NCI-H128 (cell line): ENCODE data around the gene MED12L.
"Not testable (repeated sequence)": the region's sequence is repeated elsewhere in the genome, so short reads cannot be mapped to it uniquely, and the experiment has no call there.

Source experiments
- DNase-seq: peaks from one replicate; lab custom pipeline; 2025; ENCODE audit not compliant: unreplicated experiment; lab: John Stamatoyannopoulos, UW

Gene MED12L

GRCh38 chr3:151367448-151367847 lies 282.0 kb downstream of the MED12L start:
- no peak for DNase-seq

GRCh38 chr3:151371526-151371925 lies 286.1 kb downstream of the MED12L start:
- no peak for DNase-seq

- no peak for DNase-seq
These were observed 286.8 kb downstream of the MED12L start for GRCh38 chr3:151372063-151372820.

GRCh38 chr3:151377768-151378385 lies 292.4 kb downstream of the MED12L start:
- DNase-seq = no peak

GRCh38 chr3:151379083-151379734 lies 293.7 kb downstream of the MED12L start:
- DNase-seq = no peak

GRCh38 chr3:151382671-151383070 lies 297.2 kb downstream of the MED12L start:
- DNase-seq = no peak

- no peak for DNase-seq
These were observed 297.6 kb downstream of the MED12L start for GRCh38 chr3:151383111-151383510.

- DNase-seq = no peak
These were observed 298.5 kb downstream of the MED12L start for GRCh38 chr3:151383956-151384355.

GRCh38 chr3:151384741-151385174 lies 299.3 kb downstream of the MED12L start, which contains the start of gene P2RY12:
Gene P2RY12 (minus strand): TSS chr3:151384753. CDS start chr3:151338845, 45,908 bp downstream.
- no peak for DNase-seq

GRCh38 chr3:151386056-151386455 lies 300.6 kb downstream of the MED12L start:
- no peak for DNase-seq

GRCh38 chr3:151387432-151387831 lies 302.0 kb downstream of the MED12L start:
- DNase-seq = no peak

GRCh38 chr3:151387842-151388241 lies 302.4 kb downstream of the MED12L start:
- DNase-seq = no peak

GRCh38 chr3:151391720-151392119 lies 306.3 kb downstream of the MED12L start:
- no peak for DNase-seq

GRCh38 chr3:151392191-151392590 lies 306.7 kb downstream of the MED12L start:
- not testable (repeated sequence) for DNase-seq

GRCh38 chr3:151393146-151393830 lies 307.8 kb downstream of the MED12L start:
- no peak for DNase-seq

- DNase-seq = no peak
These were observed 308.5 kb downstream of the MED12L start for GRCh38 chr3:151393941-151394340.

GRCh38 chr3:151394611-151395010 lies 309.1 kb downstream of the MED12L start:
- DNase-seq = no peak

GRCh38 chr3:151395806-151396205 lies 310.3 kb downstream of the MED12L start:
- DNase-seq = no peak

- DNase-seq = no peak
These were observed 313.4 kb downstream of the MED12L start for GRCh38 chr3:151398895-151399294.

- no peak for DNase-seq
These were observed 314.9 kb downstream of the MED12L start for GRCh38 chr3:151400341-151400740.

GRCh38 chr3:151402349-151402748 lies 316.9 kb downstream of the MED12L start:
- no peak for DNase-seq
